Measurements from ENCODE around the gene TSLP. TPM values are rescaled to one million over a fixed set of nuclear protein-coding genes. Genes with fewer than 3 reads are reported as not detected.

Gene TSLP
- total RNA-seq, 1 donor from 2014 or later, result 4.1 TPM

GRCh38 chr5:111095982-111096381, 24.5 kb downstream of the TSLP start:
- no peak for DNase-seq (ENCODE audit: low spot score)

GRCh38 chr5:111099058-111099778, 27.7 kb downstream of the TSLP start:
- no peak for DNase-seq (ENCODE audit: low spot score)

- DNase-seq (ENCODE audit: low spot score), result no peak
Measured at GRCh38 chr5:111106320-111106948, 34.9 kb downstream of the TSLP start.

GRCh38 chr5:111107371-111107770, 35.9 kb downstream of the TSLP start:
- DNase-seq (ENCODE audit: low spot score), result no peak

- DNase-seq (ENCODE audit: low spot score), result no peak
Measured at GRCh38 chr5:111111956-111112355, 40.4 kb downstream of the TSLP start.

GRCh38 chr5:111113678-111114077, 42.2 kb downstream of the TSLP start:
- no peak for DNase-seq (ENCODE audit: low spot score)

- no peak for DNase-seq (ENCODE audit: low spot score)
Measured at GRCh38 chr5:111115229-111115628, 43.7 kb downstream of the TSLP start.

- DNase-seq (ENCODE audit: low spot score), result no peak
Measured at GRCh38 chr5:111116550-111116949, 45.0 kb downstream of the TSLP start.

- no peak for DNase-seq (ENCODE audit: low spot score)
Measured at GRCh38 chr5:111117136-111117535, 45.6 kb downstream of the TSLP start.

GRCh38 chr5:111119221-111119620, 47.7 kb downstream of the TSLP start:
- no peak for DNase-seq (ENCODE audit: low spot score)

- DNase-seq (ENCODE audit: low spot score), result no peak
Measured at GRCh38 chr5:111119856-111120255, 48.3 kb downstream of the TSLP start.

GRCh38 chr5:111120911-111121310, 49.4 kb downstream of the TSLP start:
- DNase-seq (ENCODE audit: low spot score), result no peak

GRCh38 chr5:111121926-111122325, 50.4 kb downstream of the TSLP start:
- DNase-seq (ENCODE audit: low spot score), result no peak

- no peak for DNase-seq (ENCODE audit: low spot score)
Measured at GRCh38 chr5:111122398-111122797, 50.9 kb downstream of the TSLP start.

GRCh38 chr5:111124793-111125192, 53.3 kb downstream of the TSLP start:
- no peak for DNase-seq (ENCODE audit: low spot score)

- no peak for DNase-seq (ENCODE audit: low spot score)
Measured at GRCh38 chr5:111126896-111127295, 55.4 kb downstream of the TSLP start.

Other genes with a start within 250 kb of the TSLP start
- gene WDR36, start 20.6 kb downstream of the TSLP start, total RNA-seq, result 19.5 TPM
- gene CAMK4, start 152.7 kb downstream of the TSLP start, total RNA-seq, result 5.0 TPM

All from mucosa of gallbladder (tissue), 1 donor.